ENCODE results near the gene PDE2A.
"Not testable (repeated sequence)": the region's sequence is repeated elsewhere in the genome, so short reads cannot be mapped to it uniquely, and the experiment has no call there.

DNA sequence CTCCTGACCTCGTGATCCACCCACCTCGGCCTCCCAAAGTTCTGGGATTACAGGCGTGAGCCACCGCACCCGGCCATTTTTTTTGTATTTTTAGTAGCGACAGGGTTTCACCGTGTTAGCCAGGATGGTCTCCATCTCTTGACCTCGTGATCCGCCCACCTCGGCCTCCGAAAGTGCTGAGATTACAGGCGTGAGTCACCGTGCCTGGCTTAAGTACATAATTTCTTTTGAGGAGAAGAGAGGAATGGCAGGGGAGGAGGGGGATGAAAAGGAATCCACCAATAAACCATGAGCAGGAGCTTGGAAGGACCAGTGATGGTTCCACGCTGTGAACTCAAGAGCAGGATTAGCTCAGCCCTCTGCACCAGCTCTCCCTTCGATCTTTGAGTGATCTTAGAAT, 113.4 kb downstream of the PDE2A start:
- TF ChIP-seq, protein P1, sequence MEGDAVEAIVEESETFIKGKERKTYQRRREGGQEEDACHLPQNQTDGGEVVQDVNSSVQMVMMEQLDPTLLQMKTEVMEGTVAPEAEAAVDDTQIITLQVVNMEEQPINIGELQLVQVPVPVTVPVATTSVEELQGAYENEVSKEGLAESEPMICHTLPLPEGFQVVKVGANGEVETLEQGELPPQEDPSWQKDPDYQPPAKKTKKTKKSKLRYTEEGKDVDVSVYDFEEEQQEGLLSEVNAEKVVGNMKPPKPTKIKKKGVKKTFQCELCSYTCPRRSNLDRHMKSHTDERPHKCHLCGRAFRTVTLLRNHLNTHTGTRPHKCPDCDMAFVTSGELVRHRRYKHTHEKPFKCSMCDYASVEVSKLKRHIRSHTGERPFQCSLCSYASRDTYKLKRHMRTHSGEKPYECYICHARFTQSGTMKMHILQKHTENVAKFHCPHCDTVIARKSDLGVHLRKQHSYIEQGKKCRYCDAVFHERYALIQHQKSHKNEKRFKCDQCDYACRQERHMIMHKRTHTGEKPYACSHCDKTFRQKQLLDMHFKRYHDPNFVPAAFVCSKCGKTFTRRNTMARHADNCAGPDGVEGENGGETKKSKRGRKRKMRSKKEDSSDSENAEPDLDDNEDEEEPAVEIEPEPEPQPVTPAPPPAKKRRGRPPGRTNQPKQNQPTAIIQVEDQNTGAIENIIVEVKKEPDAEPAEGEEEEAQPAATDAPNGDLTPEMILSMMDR (IDR thresholded peaks at IDR 0.05), result not testable (repeated sequence)
- TF ChIP-seq POLR2A (IDR thresholded peaks at IDR 0.05), result not testable (repeated sequence)

All from uterus (tissue), 2 donors.